GM21576 (cell line): ENCODE measurements around the gene DDX41.

ENCODE experiments used
- ATAC-seq: cut with Tn5 transposase; IDR thresholded peaks from one replicate; pipeline ENCODE4 v1.9.1; 2021; ENCODE audit warnings: mild to moderate bottlenecking, moderate library complexity; ENCODE audit not compliant: unreplicated experiment

The DDX41 gene

GRCh38 chr5:177499842-177500241, 16.9 kb downstream of the DDX41 start:
- ATAC-seq = no peak

- ATAC-seq = no peak
These were observed 18.6 kb downstream of the DDX41 start for GRCh38 chr5:177498013-177498787.

DNA sequence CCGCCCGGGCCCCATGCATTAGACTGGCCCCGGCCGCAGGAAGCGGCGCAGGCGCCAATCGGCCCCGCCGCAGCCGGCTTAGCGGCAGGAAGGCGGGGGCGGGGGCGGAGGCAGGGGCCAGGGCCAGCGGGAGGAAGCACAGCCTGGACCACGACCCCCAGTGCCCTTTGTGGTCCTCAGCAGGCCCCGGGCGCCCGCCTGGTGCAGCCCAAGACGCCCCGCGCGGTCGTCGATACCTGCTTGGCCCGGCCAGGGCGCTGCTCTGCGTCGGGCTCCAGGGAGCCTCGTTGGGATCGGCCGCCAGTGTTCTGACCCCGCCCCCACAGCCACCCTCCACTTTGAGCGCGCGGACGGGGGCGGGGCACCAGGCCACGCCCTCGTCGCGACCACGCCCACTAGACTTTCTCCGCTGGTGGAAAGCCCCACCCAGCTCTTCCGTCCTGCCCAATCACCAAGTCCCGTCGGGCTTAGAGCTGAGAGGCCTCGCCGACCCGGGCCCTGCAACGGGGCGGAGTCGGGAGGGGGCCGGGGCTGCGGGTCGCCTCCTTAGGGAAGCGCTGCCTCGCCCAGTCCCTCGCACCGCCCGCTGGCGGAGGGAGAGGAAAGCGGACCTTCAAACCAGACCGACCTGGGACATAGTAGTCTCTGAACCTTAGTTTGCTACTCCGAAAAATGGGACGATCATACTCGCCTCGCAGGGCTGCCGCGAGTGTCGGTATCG, 19.3 kb downstream of the DDX41 start, which contains the start of gene PDLIM7:
Gene PDLIM7, minus strand, starts transcription at position 313 of the 721 bp plus-strand sequence. CDS start 1,092 bp downstream, outside the sequence.
- peak; percentile 73 for ATAC-seq

DNA sequence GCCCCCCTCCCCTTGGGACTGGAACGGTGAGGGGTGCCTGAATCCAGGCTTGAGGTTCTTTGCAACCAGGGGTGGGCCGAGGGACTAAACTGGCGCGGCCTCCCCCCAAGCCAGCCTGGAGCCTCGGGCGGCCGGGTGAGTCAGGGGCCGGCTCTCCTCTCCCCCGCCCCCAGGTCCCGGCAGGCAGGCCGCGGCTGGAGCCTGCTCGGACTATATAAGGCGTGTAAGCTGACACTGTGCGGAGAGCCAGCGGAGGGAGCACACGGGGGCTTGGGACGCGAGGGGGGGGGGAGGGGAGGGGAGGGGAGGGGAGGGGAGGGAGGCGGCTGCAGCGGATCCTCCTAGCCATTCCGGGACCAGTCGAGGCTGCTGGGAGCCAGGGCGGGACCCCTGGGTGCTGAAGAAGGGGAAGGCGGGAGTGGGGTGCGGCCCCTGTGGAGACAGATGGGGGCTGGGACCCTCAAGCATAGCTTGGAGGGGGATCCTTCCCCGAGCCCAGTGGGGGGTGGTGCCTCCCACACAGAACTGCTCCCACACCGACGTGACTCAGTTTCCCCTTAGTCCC, 20.0 kb downstream of the DDX41 start:
- ATAC-seq = no peak

DNA sequence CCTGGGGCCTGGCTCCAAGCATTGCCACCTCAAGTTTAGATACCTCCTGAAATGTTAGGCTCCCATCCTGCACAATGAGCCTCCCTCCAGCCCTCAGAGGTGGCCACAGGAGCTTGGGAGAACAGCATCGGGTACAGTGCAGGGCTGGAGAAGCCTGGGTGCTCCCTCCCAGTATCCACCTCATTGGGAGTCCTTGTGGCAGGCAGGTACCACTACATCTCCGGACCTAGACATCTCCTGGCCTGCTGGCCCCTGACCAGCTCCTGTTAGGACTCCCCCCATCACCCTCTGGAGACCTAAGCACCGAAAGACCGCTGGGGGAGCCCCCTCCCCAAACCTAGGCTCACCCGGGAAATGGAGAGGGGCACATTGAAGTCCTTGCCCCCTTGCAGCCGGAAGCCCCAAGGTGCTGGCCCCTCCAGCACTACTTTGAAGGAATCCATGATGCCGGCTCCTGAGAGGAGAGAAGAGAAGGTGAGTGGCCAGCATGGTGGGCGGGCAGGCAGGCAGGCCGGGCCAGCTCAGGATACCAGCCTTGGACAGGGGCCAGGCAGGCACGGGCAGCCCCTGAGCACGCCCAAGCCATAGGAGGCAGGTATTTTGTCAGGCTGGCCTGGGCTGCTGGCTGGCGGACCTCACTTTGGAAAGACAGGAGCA, 20.6 kb downstream of the DDX41 start:
- ATAC-seq = no peak

DNA sequence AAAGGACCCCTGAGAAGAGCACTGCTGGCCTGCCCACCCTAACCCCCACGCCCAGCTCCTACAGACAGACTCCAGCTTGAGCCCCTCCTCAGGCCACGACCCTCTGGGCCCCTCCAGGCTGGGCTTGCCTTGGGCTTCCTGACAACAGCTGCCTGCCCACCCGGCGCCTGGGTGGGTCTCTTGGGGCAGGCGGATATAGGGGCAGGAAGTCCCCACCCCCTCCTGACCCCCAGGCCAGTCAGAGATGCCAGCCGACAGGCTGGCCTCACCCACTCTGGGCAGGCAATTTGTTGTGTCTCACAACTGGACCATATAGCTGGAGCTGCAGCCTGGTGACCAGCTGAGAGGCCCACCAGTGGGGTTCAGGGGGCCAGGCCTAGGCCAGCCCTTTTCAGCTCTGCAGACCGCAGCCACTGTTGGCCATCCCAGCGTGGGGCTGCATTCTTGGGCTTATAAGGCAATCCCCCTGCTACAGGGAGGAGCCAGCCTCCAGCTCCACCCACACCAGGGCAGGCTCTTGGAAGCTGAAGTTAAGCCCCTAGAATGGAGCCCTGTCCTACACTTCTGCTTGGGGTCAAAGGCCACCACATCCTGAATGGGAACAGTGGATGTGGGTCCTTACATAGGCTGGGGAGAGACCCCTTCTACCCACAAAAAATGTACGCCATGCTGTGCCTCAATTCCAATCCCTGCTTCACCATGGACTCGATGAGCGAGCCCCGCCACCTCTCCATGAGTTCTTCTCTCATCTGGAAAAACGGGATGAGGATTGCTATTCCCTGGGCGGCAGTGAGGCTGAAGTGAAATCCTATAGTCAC, 21.3 kb downstream of the DDX41 start:
- ATAC-seq = no peak

- ATAC-seq = no peak
These were observed 22.2 kb downstream of the DDX41 start for GRCh38 chr5:177494346-177495195.

DNA sequence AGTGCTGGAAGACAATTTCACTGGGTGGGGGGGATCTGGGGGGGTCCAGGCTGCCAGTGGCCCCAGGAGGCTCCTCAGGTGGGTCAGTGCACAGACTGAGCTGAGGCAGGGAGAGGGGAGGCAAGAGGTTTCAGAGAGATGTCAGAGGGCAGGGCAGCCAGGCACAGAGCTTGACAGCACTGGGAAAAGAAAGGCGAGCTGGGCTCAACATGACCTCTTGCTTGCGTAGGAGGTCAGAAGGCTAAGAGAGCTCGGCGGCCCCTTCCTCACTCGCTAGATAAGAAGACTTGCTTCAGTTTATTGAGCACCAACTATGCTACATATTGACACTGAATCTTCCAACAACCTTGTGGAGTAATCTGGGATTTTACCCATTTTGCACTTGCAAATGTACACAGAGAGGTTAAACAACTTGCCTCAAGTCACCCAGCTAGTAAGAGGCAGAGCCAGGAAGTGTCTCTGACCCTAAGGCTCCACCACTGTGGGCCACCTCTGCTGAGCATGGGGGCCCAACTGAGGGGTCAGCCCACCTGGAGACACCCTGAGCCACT, 22.9 kb downstream of the DDX41 start:
- no peak for ATAC-seq

DNA sequence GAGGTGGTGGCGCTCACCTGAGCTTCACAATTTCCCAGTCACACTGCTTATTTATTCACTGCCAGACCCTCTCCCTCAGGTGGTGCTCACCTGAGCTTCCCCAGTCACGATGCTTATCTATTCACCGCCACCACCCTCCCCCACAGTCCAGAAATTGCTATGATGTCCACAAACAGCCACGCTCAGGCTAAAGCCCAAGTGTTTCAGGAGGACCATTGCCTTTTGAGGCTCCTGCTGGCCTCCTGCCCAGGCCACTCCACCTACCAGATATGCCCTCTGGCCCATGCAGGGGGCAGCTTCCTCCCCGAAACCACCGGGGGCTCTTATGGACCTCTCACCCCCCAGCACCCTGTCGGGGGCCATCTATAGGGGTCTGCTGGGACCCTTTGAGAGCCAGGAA, 23.9 kb downstream of the DDX41 start:
- no peak for ATAC-seq

GRCh38 chr5:177491983-177492746, 24.6 kb downstream of the DDX41 start:
- no peak for ATAC-seq

- no peak for ATAC-seq
These were observed 25.3 kb downstream of the DDX41 start for GRCh38 chr5:177491429-177491945.

GRCh38 chr5:177490992-177491391, 25.8 kb downstream of the DDX41 start:
- ATAC-seq = no peak

GRCh38 chr5:177490311-177490991, 26.3 kb downstream of the DDX41 start:
- ATAC-seq = no peak

- no peak for ATAC-seq
These were observed 27.5 kb downstream of the DDX41 start for GRCh38 chr5:177489119-177489716.

GRCh38 chr5:177487975-177488374, 28.8 kb downstream of the DDX41 start:
- ATAC-seq = no peak

- no peak for ATAC-seq
These were observed 29.6 kb downstream of the DDX41 start for GRCh38 chr5:177487144-177487543.

- ATAC-seq = no peak
These were observed 30.5 kb downstream of the DDX41 start for GRCh38 chr5:177486256-177486655.
